GM12873 (cell line): ENCODE results near the gene DZANK1.

Experiments used
- CTCF ChIP-seq: IDR thresholded peaks from 2 replicates; pipeline ENCODE4 v1.5.1; 2012; ENCODE audit warnings: low read depth, mild to moderate bottlenecking, moderate library complexity, low read length, control low read depth; ENCODE audit not compliant: insufficient read depth; ENCODE audit errors: missing control alignments

The DZANK1 gene

DNA sequence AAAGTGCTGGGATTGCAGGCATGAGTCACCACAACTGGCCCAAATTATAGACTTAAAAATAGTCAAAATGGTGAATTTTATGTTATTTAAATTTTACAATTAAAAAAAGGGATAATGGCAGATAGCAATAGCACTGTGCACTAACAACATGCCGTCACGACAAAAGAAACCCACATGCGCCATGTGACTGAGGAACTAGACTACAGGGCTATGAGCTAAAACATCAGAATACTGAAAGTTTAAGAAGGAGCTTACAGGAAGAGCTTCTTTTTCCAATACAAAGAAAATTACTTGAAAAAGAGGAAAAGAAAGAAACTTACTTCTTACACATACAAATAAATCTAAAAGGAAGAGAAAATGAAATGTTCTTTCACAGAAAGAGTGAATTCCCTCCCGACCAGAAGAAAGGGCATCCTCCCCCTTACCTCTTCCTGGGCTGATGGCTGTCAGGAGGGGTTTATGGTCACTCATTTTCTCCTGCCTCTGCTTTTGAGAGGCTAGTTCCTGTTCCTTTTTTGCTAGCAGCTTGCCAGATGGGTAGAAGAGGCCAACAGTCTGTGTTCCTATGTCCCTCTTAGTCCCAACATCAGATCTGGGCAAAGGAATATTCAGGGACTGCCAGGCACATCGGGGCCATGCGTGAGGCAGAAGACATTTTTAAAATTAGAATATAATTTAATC lies 54.5 kb downstream of the DZANK1 start:
- TF ChIP-seq CTCF, result no peak

DNA sequence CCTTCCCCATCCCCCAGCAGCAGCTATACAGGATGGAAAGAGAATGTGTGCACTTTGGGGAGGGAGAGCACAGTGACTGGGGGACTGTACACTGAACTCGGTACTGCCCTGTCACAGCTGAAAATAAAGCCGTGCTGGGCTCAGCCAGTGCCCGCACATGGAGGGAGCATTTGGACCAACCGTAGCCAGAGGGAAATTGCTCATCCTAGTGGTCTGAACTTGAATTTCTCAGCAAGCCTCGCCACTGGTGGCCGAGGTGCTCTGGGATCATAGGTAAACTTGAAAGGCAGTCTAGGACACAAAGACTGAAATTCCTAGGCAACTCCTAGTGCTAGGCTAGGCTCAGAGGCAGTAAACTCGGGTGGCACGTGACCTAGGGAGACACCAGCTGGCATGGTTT lies 61.0 kb downstream of the DZANK1 start:
- TF ChIP-seq CTCF, result no peak

DNA sequence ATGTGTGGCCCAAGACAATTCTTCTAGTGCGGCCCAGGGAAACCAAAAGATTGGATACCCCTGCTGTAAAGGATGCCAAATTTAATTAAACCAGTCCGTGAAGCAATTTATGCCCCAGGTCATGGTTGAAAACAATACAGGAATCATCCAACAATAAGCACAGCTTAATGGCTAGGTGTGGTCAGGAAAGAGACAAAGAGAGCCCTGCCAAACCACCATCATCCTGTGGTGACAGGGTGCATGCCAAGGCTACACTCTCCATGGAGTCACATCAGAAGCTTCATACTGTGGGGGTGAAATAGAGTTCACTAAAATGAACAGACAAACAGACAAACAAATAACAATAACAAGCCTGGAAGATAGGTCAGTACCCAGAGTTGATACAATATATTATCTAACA lies 62.7 kb downstream of the DZANK1 start:
- TF ChIP-seq CTCF, result no peak

DNA sequence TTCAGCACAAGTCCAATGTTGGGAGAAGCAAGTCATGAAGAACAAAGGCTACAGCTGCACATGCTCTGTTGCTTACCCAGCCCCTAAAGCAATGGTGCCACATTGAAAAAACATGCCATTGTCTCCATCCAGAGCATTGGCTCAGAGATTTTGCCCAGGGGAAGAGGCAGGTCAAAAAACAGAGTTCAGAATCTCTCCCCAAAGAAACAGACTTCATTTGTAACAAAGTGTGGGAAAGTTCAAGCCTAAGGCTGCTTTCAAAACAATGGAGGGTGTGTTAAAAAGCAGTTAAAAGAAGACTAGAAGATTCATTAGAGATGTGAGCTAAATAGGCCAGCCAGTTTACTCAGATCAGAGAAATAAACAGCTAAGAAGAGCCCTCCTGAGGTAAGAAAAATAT lies 63.6 kb downstream of the DZANK1 start:
- TF ChIP-seq CTCF, result no peak

DNA sequence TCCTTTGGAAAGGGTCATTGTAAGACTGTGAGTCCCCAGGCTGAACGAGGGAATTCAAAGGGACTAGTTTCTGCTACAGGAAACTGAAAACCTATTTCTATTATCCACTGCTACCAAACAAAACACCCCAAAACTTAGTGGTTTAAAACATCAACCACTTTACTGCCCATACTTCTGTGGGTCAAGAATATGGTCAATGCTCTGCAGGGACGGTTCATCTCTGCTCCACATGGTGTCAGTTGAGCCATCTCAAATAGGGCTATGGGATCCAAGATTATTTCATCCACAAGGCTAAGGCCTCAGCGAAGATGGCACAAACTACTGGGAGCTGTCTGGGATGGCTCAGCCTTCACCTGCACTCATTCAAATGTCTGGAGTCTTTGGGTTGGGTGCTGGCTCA lies 65.5 kb downstream of the DZANK1 start:
- TF ChIP-seq CTCF, result no peak

DNA sequence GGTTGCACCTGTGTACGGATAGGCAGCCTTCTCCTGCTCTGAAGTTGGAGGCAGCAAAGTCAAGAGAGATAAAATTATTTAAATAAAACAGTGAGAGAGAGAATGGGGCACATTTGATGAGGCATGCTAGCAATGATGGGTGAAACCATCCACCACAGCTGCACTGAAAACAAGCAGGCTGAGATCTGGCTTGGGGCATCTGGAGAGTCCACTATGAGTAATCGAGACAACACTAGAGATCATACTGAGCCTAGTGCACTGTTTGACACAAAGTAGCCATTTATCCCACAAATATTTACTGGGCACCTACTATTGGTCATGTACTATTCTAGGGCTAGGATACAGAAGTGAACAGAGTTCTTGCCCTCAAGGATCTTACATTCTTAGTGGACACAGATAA lies 66.4 kb downstream of the DZANK1 start:
- no peak for TF ChIP-seq CTCF

GRCh38 chr20:18397030-18397429 lies 69.8 kb downstream of the DZANK1 start:
- TF ChIP-seq CTCF, result no peak
